HG03442 (cell line): Measurements from ENCODE around the gene SMURF2.
"Not testable (repeated sequence)": the region's sequence is repeated elsewhere in the genome, so short reads cannot be mapped to it uniquely, and the experiment has no call there.

Source experiments
- ATAC-seq: cut with Tn5 transposase; IDR thresholded peaks from one replicate; pipeline ENCODE4 v1.9.1; 2021; ENCODE audit warnings: mild to moderate bottlenecking, moderate library complexity; ENCODE audit not compliant: unreplicated experiment

The SMURF2 gene

GRCh38 chr17:64632606-64633005 is 29.5 kb downstream of the SMURF2 start:
- ATAC-seq: no peak

- no peak for ATAC-seq
These were observed 29.9 kb downstream of the SMURF2 start for GRCh38 chr17:64632194-64632593.

GRCh38 chr17:64630309-64631223 is 31.5 kb downstream of the SMURF2 start:
- no peak for ATAC-seq

GRCh38 chr17:64628641-64629040 is 33.5 kb downstream of the SMURF2 start:
- no peak for ATAC-seq

- ATAC-seq: no peak
These were observed 34.3 kb downstream of the SMURF2 start for GRCh38 chr17:64627797-64628196.

GRCh38 chr17:64626827-64627226 is 35.3 kb downstream of the SMURF2 start:
- no peak for ATAC-seq

GRCh38 chr17:64625541-64625940 is 36.6 kb downstream of the SMURF2 start:
- no peak for ATAC-seq

GRCh38 chr17:64622931-64623654 is 39.0 kb downstream of the SMURF2 start:
- no peak for ATAC-seq

- no peak for ATAC-seq
These were observed 40.3 kb downstream of the SMURF2 start for GRCh38 chr17:64621772-64622171.

GRCh38 chr17:64618848-64619247 is 43.3 kb downstream of the SMURF2 start:
- no peak for ATAC-seq

GRCh38 chr17:64617125-64617780 is 44.9 kb downstream of the SMURF2 start:
- ATAC-seq: no peak

- ATAC-seq: no peak
These were observed 47.0 kb downstream of the SMURF2 start for GRCh38 chr17:64615028-64615677.

GRCh38 chr17:64614266-64615027 is 47.7 kb downstream of the SMURF2 start:
- ATAC-seq: no peak

- ATAC-seq: no peak
These were observed 50.7 kb downstream of the SMURF2 start for GRCh38 chr17:64611369-64611768.

- ATAC-seq: not testable (repeated sequence)
These were observed 51.9 kb downstream of the SMURF2 start for GRCh38 chr17:64610244-64610643.

GRCh38 chr17:64608571-64608981 is 53.5 kb downstream of the SMURF2 start:
- no peak for ATAC-seq

- ATAC-seq: no peak
These were observed 54.1 kb downstream of the SMURF2 start for GRCh38 chr17:64607862-64608565.

GRCh38 chr17:64604532-64604931 is 57.6 kb downstream of the SMURF2 start:
- not testable (repeated sequence) for ATAC-seq

GRCh38 chr17:64603987-64604386 is 58.1 kb downstream of the SMURF2 start:
- ATAC-seq: no peak

- ATAC-seq: no peak
These were observed 62.3 kb downstream of the SMURF2 start for GRCh38 chr17:64599827-64600226.
